ENCODE results near the gene OR52H1. TPM values are rescaled to one million over a fixed set of nuclear protein-coding genes. Genes with fewer than 3 reads are reported as not detected.
A peak's percentile ranks its signal among the peaks of the same experiment; 100 is the strongest.

The OR52H1 gene
- total and polyA plus RNA-seq, 2 experiments from 2014 or later = 0.28 TPM; not detected in 1

- TF ChIP-seq CTCF (conservative IDR thresholded peaks at IDR 0.05; ENCODE audit: low read depth in 2 of 2) = no peak
Observed at GRCh38 chr11:5575152-5575551, 26.8 kb upstream of the OR52H1 start (continued).

- no peaks in the 10 kb centered on the region for H3K4me1 ChIP-seq (ENCODE audit: insufficient read depth)
- no peak overlapping the region for H3K4me3 ChIP-seq
- no peaks in the 10 kb centered on the region for H3K27me3 ChIP-seq (ENCODE audit: insufficient read depth)
- ATAC-seq (no peak), DNase-seq (ENCODE audit: low spot score) (no peak)
- no peaks in the 10 kb centered on the region for H3K36me3 ChIP-seq (ENCODE audit: insufficient read depth)
- H4K20me1 ChIP-seq (replicated peaks; ENCODE audit: insufficient read depth) = no peaks in the 10 kb centered on the region
- H3K79me2 ChIP-seq (replicated peaks; ENCODE audit: insufficient read depth) = no peaks in the 10 kb centered on the region
- H3K9me3 Mint-ChIP-seq = no peaks in the 10 kb centered on the region
- no peaks in the 10 kb centered on the region for H3K36me3 Mint-ChIP-seq (ENCODE audit: low read depth)
- no peaks in the 10 kb centered on the region for H3K27me3 Mint-ChIP-seq (ENCODE audit: insufficient read depth, low read depth, poor library complexity)
- no peaks in the 10 kb centered on the region for H3F3A ChIP-seq (replicated peaks; ENCODE audit: low read depth)
- H2AFZ ChIP-seq = 0 out of 2 replicates have a peak overlapping the region, but pooled peaks have one; percentile 2
- H3K4me2 ChIP-seq = no peak overlapping the region
- no peak overlapping the region for H3K4me3 Mint-ChIP-seq
- H3K27ac Mint-ChIP-seq = no peak overlapping the region
- H3K4me1 Mint-ChIP-seq = no peaks in the 10 kb centered on the region
- H3K9me2 ChIP-seq (ENCODE audit: insufficient read depth) = no peaks in the 10 kb centered on the region
- no peak for TF ChIP-seq ETS1 (IDR thresholded peaks at IDR 0.05)
- no peak for TF ChIP-seq NANOG (IDR thresholded peaks at IDR 0.05; ENCODE audit: borderline replicate concordance)
- TF ChIP-seq STAT1 (IDR thresholded peaks at IDR 0.05; ENCODE audit: unreplicated experiment) = no peak
- TF ChIP-seq CREB1 (CRISPR knock-in tag; IDR thresholded peaks at IDR 0.05; ENCODE audit: low read depth) = no peak
- no peak for TF ChIP-seq ZNF331 (CRISPR knock-in tag; IDR thresholded peaks at IDR 0.05; ENCODE audit: low read depth)
- no peak for TF ChIP-seq EZH2phosphoT487 (IDR thresholded peaks at IDR 0.05; ENCODE audit: unreplicated experiment)
- no peak for TF ChIP-seq ZNF114 (CRISPR knock-in tag; IDR thresholded peaks at IDR 0.05)
- TF ChIP-seq JUNB (IDR thresholded peaks at IDR 0.05; ENCODE audit: unreplicated experiment) = no peak
- no peak for TF ChIP-seq POLR2AphosphoS5 (IDR thresholded peaks at IDR 0.05; ENCODE audit: low read depth)
- no peak for TF ChIP-seq REST (IDR thresholded peaks at IDR 0.05; ENCODE audit: unreplicated experiment)
- no peak overlapping the region for H3K27ac ChIP-seq (ENCODE audit: low read depth)
Observed at GRCh38 chr11:5574654-5575053, 26.3 kb upstream of the OR52H1 start.
